ENCODE results near the gene KDM7A.
A peak's percentile ranks its signal among the peaks of the same experiment; 100 is the strongest.

Gene KDM7A

GRCh38 chr7:140051820-140052219, 125.0 kb downstream of the KDM7A start:
- no peak for DNase-seq

- DNase-seq: no peak
Measured at GRCh38 chr7:140050100-140050499, 126.7 kb downstream of the KDM7A start.

- peak; percentile 21 for DNase-seq
Measured at GRCh38 chr7:140049339-140050024, 127.3 kb downstream of the KDM7A start.

- no peak for DNase-seq
Measured at GRCh38 chr7:140048989-140049338, 127.8 kb downstream of the KDM7A start.

GRCh38 chr7:140048138-140048537, 128.6 kb downstream of the KDM7A start:
- DNase-seq: no peak

GRCh38 chr7:140047197-140047596, 129.6 kb downstream of the KDM7A start:
- no peak for DNase-seq

GRCh38 chr7:140045697-140046096, 131.1 kb downstream of the KDM7A start:
- DNase-seq: no peak

GRCh38 chr7:140044251-140044650, 132.5 kb downstream of the KDM7A start:
- DNase-seq: no peak

GRCh38 chr7:140042386-140042670, 134.5 kb downstream of the KDM7A start:
- DNase-seq: no peak

GRCh38 chr7:140041659-140042385, 135.0 kb downstream of the KDM7A start:
- DNase-seq: no peak

- no peak for DNase-seq
Measured at GRCh38 chr7:140039896-140040295, 136.9 kb downstream of the KDM7A start.

GRCh38 chr7:140039066-140039465, 137.7 kb downstream of the KDM7A start:
- no peak for DNase-seq

- no peak for DNase-seq
Measured at GRCh38 chr7:140036224-140036962, 140.4 kb downstream of the KDM7A start.

- DNase-seq: no peak
Measured at GRCh38 chr7:140035400-140036223, 141.2 kb downstream of the KDM7A start.

Measured in NCI-H2029 (cell line).